Pancreas (tissue), 10 donors: ENCODE measurements around the gene CACNA1G. TPM values are rescaled to one million over a fixed set of nuclear protein-coding genes. Genes with fewer than 3 reads are reported as not detected.

Source experiments
- ATAC-seq, 4 donors: fragments of 200-7000 bp; cut with Tn5 transposase; one replicate each; pipeline versions ENCODE4 v1.8.0 to v1.9.1; 2020; ENCODE audit warnings: mild to moderate bottlenecking in 4 of 4, moderate library complexity in 4 of 4
- DNase-seq, 6 donors: peaks; one replicate each; pipeline ENCODE4 v3.0.0-alpha.2; 2020
- FAIRE-seq: peaks from 2 replicates; lab custom pipeline; 2012; peaks lifted over from hg19 to GRCh38; lab: Jason Lieb, UNC
- H3K27ac ChIP-seq, 4 donors: fragments of 200-600 bp; sonication (generic); 1 replicate in 3 of 4; 2 replicates in 1 of 4; pipeline versions ENCODE4 v1.5.0 to v1.8.0; 2020
- H3K27me3 ChIP-seq, 4 donors: fragments of 200-600 bp; one replicate each; pipeline ENCODE4 v1.8.0; 2021
- H3K36me3 ChIP-seq, 3 donors: fragments of 200-600 bp; sonication (generic) in 1 of 3; one replicate each; pipeline versions ENCODE4 v1.5.0 to v1.8.0; 2020 to 2021
- H3K4me1 ChIP-seq, 3 donors: fragments of 200-600 bp; one replicate each; pipeline ENCODE4 v1.8.0; 2021
- H3K4me3 ChIP-seq, 4 donors: fragments of 200-600 bp; sonication (generic) in 2 of 4; one replicate each; pipeline versions ENCODE4 v1.5.0 to v1.8.0; 2020 to 2021
- H3K9me3 ChIP-seq, 4 donors: fragments of 200-600 bp; one replicate each; pipeline ENCODE4 v1.8.0; 2021
- WGBS, 2 donors: extraction: QIAGEN DNeasy Blood & Tissue Kit; methylation state at CpG; one replicate each; pipeline ENCODE4 v1.1.7; 2013; 5-methylcytosine and 5-hydroxymethylcytosine counted together
- intact Hi-C, 3 donors: fragments of 100-400 bp; cut with DNase I; formaldehyde crosslinking; loops; one replicate each; pipeline versions ENCODE4 v1.11.1 to v1.14.2; 2022
- polyA plus RNA-seq, 2 donors: library from polyadenylated mRNA; stranded (reverse); fragments of 200-250 nt; gene quantifications; one replicate each; pipeline ENCODE4 v1.2.3, GENCODE V29; 2013
- total RNA-seq, 6 donors: library from RNA; stranded (reverse); fragmentation: NEBNext Ultra II Directional in 4 of 6; extraction: Animal tissue kit (Norgen Biotek cat#: 25700) in 4 of 6; gene quantifications; one replicate each; pipeline versions ENCODE4 v1.2.1 to v1.2.4, GENCODE V29; 2021 to 2023
- TF ChIP-seq, protein P1 (sequence below), 4 donors: fragments of 200-600 bp; sonication (generic) in 3 of 4; IDR thresholded peaks; one replicate each; pipeline versions ENCODE4 v1.5.0 to v1.8.0; 2021; ENCODE audit warnings: antibody characterized with exemption in 4 of 4
- donor health status: healthy with polysubstance abuse.
- donor health status: DM: no; HTN: no; CAD: no; lungs with moderate emphysema.
- donor health status: DM: no; HTN: no; CAD: no.
- donor health status: control.
- donor health status: control.
- donor health status: Bipolar disorder and iron deficiency.
- donor health status: DM: yes; HTN: yes; CAD: no.
- donor health status: DM: no; HTN: no; CAD: no.
- donor health status: DM: no; HTN: no; CAD: no.
- donor health status: DM: yes; HTN: yes; CAD: no.

The CACNA1G gene
- total and polyA plus RNA-seq, 8 donors: 0.02 to 0.37 (median 0.09) TPM; not detected in 1

DNA sequence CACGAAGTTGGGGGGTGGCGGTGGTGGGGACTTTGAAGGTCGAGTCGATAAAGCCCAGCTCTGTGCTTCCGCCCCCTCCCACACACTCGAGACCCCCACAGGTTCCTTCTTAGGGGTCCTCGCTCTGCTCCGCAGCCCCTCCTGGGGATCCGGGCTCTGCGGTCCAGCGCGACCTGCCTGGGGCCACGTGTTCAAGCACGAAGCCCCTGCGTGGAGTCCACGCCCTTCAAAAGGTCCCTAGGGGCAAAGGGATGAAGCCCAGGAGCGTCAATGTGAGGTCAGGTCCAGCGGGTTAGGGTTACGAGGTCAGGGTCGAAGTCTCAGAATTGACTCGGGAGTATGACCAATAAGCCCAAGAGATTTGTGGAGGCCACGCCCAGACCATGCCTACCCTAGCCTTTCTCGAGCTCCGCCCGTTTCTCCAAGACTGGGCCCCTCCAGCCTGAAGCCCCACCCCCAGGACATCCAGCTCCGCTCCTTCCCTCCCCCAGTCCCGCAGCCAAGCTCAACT lies 786 bp upstream of the CACNA1G start:
- Histone ChIP-seq H3K9me3 (no peaks in the 10 kb centered on the region), H3K4me1 (peaks cover 9 to 24% (median 21%) of the 10 kb centered on the region in 3 donors), H3K27ac (no peak overlapping the region), H3K36me3 (peaks cover 0 to 6% (median 0%) of the 10 kb centered on the region in 3 donors), H3K27me3 (peaks cover 0 to 12% (median 2%) of the 10 kb centered on the region in 4 donors), H3K4me3 (peak overlapping the region in 3 of 4 donors; percentile 28 to 54 (median 45))
- intact Hi-C loops: no loop called here
- ATAC-seq (peak; percentile 41 to 73 (median 58)), DNase-seq (peak in 2 of 6 donors; percentile 57 to 63), FAIRE-seq (no peak)
- TF ChIP-seq, protein P1, sequence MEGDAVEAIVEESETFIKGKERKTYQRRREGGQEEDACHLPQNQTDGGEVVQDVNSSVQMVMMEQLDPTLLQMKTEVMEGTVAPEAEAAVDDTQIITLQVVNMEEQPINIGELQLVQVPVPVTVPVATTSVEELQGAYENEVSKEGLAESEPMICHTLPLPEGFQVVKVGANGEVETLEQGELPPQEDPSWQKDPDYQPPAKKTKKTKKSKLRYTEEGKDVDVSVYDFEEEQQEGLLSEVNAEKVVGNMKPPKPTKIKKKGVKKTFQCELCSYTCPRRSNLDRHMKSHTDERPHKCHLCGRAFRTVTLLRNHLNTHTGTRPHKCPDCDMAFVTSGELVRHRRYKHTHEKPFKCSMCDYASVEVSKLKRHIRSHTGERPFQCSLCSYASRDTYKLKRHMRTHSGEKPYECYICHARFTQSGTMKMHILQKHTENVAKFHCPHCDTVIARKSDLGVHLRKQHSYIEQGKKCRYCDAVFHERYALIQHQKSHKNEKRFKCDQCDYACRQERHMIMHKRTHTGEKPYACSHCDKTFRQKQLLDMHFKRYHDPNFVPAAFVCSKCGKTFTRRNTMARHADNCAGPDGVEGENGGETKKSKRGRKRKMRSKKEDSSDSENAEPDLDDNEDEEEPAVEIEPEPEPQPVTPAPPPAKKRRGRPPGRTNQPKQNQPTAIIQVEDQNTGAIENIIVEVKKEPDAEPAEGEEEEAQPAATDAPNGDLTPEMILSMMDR (IDR thresholded peaks at IDR 0.05): no peak
- WGBS, 2 donors: 4 to 5% methylated on average over 25 to 27 of the region's 27 CpGs

DNA sequence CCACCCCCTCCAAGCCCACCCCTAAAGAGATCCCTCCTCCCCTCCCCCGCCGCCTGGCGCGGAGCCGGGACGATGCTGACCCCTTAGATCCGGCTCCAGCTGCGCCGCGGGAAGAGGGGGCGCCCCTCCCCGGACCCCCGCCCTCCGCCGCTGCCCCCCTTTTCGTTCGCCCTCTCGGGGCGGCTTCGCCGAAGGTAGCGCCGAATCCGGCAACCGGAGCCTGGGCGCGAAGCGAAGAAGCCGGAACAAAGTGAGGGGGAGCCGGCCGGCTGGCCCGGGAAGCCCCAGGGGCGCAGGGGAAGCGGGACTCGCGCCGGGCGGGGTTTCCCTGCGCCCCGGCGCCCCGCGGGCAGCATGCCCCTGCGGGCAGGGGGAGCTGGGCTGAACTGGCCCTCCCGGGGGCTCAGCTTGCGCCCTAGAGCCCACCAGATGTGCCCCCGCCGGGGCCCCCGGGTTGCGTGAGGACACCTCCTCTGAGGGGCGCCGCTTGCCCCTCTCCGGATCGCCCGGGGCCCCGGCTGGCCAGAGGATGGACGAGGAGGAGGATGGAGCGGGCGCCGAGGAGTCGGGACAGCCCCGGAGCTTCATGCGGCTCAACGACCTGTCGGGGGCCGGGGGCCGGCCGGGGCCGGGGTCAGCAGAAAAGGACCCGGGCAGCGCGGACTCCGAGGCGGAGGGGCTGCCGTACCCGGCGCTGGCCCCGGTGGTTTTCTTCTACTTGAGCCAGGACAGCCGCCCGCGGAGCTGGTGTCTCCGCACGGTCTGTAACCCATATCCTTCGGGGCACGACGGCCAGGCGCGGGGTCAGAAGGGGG lies 623 bp downstream of the CACNA1G start:
- FAIRE-seq (no peak), ATAC-seq (peak in 2 of 4 donors; percentile 10 to 14), DNase-seq (peak in 2 of 6 donors; percentile 62 to 84)
- H3K27me3 ChIP-seq: peaks cover 0 to 12% (median 2%) of the 10 kb centered on the region in 4 donors
- H3K4me3 ChIP-seq: peak overlapping the region; percentile 16 to 54 (median 36)
- peaks cover 9 to 24% (median 21%) of the 10 kb centered on the region in 3 donors for H3K4me1 ChIP-seq
- 2% methylated on average over 35 to 88 of the region's 88 CpGs for WGBS, 2 donors
- no peaks in the 10 kb centered on the region for H3K36me3 ChIP-seq
- H3K9me3 ChIP-seq: no peaks in the 10 kb centered on the region
- intact Hi-C loops: no loop called here
- no peak overlapping the region for H3K27ac ChIP-seq
- TF ChIP-seq, protein P1 (IDR thresholded peaks at IDR 0.05): no peak

DNA sequence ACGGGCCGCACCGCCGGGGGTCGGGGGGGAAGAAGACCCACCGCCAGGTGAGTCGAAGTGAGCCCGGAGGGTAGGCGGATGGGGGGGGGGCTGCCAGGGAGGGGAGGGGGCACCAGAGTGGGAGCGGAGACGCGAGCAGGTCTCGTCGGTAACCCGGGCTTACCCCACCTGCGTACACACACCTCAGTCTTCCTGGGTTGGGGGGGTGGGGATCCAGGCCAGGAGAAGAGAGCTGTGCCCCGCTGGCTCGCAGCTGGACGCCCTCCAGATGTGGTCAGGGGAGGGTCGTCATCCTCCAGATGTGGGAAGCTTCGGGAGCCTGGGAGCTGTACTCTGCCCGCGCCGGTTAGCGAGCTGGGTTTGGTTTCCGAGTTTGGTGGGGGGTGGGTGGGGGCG lies 1.2 kb downstream of the CACNA1G start:
- no peak overlapping the region for H3K27ac ChIP-seq
- peaks cover 0 to 12% (median 2%) of the 10 kb centered on the region in 4 donors for H3K27me3 ChIP-seq
- no peak for DNase-seq
- TF ChIP-seq, protein P1 (IDR thresholded peaks at IDR 0.05): no peak
- 2 to 3% methylated on average over 16 to 24 of the region's 27 CpGs for WGBS, 2 donors
- H3K9me3 ChIP-seq: no peaks in the 10 kb centered on the region
- FAIRE-seq: no peak
- peak overlapping the region in 1 of 4 donors; percentile 54 for H3K4me3 ChIP-seq
- no peak for ATAC-seq
- intact Hi-C loops: no loop called here
- H3K36me3 ChIP-seq: no peaks in the 10 kb centered on the region
- peaks cover 9 to 24% (median 21%) of the 10 kb centered on the region in 3 donors for H3K4me1 ChIP-seq

DNA sequence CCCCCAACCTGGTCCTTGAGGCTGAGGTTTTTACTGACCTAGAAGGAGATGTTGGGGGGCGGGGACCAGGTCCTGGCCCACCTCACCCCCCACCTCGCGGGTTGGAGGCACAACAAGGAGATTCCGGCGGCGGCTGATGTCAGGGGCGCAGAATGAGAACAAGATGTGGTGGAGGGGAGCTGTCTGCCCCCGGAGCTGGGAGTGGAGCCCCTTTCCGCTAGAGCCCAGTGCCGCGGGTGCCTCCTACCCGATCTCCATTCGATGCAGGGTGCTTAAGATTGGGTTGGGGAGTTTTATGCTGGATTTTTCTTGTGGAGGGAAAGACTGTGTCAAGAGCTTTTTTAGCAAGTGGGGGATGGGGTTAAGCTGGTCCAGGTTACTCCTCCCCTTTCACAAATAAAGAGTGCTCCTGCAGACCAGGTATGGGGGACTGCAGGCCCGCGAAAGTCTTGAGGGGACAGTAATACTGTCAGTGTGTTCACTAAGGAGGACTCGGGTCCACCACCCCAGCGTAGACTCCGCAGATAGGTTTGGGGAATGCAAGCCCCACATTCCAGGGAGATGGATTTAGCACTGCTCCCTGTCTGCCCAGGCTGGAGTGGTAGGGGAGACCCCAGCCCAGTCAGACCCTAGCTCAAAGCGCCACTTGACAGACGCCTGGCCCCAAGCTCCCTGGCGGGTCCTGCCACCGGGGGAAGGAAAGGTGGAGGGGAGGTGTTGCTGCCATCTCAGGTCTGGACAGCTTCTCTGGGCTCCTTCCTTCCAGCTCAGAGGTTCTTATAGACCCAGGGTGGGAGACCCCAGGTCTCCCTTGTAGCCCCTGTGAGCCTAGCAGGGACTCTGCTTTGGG lies 2.0 kb downstream of the CACNA1G start:
- intact Hi-C loops: no loop called here
- peaks cover 9 to 24% (median 21%) of the 10 kb centered on the region in 3 donors for H3K4me1 ChIP-seq
- ATAC-seq (no peak), DNase-seq (peak in 1 of 6 donors; percentile 69), FAIRE-seq (no peak)
- H3K4me3 ChIP-seq: no peak overlapping the region
- H3K27ac ChIP-seq: no peak overlapping the region
- WGBS, 2 donors: 41 to 45% methylated on average over 22 of the region's 22 CpGs
- peaks cover 0 to 12% (median 2%) of the 10 kb centered on the region in 4 donors for H3K27me3 ChIP-seq
- no peaks in the 10 kb centered on the region for H3K9me3 ChIP-seq
- H3K36me3 ChIP-seq: no peaks in the 10 kb centered on the region
- TF ChIP-seq, protein P1 (IDR thresholded peaks at IDR 0.05): no peak
